ENCODE results near the gene STK32C. TPM values are rescaled to one million over a fixed set of nuclear protein-coding genes. Genes with fewer than 3 reads are reported as not detected.

STK32C gene
- total RNA-seq, 1 donor from 2014 or later = 13.6 TPM

GRCh38 chr10:132175907-132176581 lies 131.7 kb downstream of the STK32C start:
- no peaks in the 10 kb centered on the region for H3K79me2 ChIP-seq (ENCODE audit: insufficient read depth, low read length)
- peaks cover 4% of the 10 kb centered on the region for H3K9me3 Mint-ChIP-seq (ENCODE audit: unreplicated experiment)
- DNase-seq (ENCODE audit: low read depth) (no peak), FAIRE-seq (no peak)
- H4K20me1 ChIP-seq (ENCODE audit: insufficient read depth, low read length) = no peaks in the 10 kb centered on the region
- peaks cover 3% of the 10 kb centered on the region for H3K4me1 Mint-ChIP-seq (ENCODE audit: low read depth, unreplicated experiment)
- TF ChIP-seq CTCF (IDR thresholded peaks at IDR 0.05; ENCODE audit: insufficient read depth, low read depth, low read length) = no peak
- peak; percentile 41 for TF ChIP-seq EZH2 (IDR thresholded peaks at IDR 0.05; ENCODE audit: insufficient read depth, low read length)
- H3K4me1 ChIP-seq (ENCODE audit: insufficient read depth, low read length) = no peaks in the 10 kb centered on the region
- H3K4me3 Mint-ChIP-seq (ENCODE audit: unreplicated experiment) = no peak overlapping the region
- H3K36me3 ChIP-seq (ENCODE audit: insufficient read depth, low read length) = no peaks in the 10 kb centered on the region
- no peak overlapping the region for H3K4me2 ChIP-seq (ENCODE audit: low read length)
- peaks cover 37% of the 10 kb centered on the region for H3K27me3 ChIP-seq (ENCODE audit: insufficient read depth, low read length)
- no peak overlapping the region for H3K27ac Mint-ChIP-seq (ENCODE audit: unreplicated experiment)
- peaks cover 3% of the 10 kb centered on the region for H3K36me3 Mint-ChIP-seq (ENCODE audit: low read depth, unreplicated experiment)
- H3K27me3 Mint-ChIP-seq (ENCODE audit: low read depth, unreplicated experiment) = peaks cover 74% of the 10 kb centered on the region
- no peak overlapping the region for H3K27ac ChIP-seq (ENCODE audit: low read depth, low read length)
- no peaks in the 10 kb centered on the region for H3K9me3 ChIP-seq (ENCODE audit: insufficient read depth, low read depth, low read length)
- H3K4me3 ChIP-seq (ENCODE audit: insufficient read depth, low read depth, low read length) = no peak overlapping the region
- no peak overlapping the region for H2AFZ ChIP-seq (ENCODE audit: low read depth, low read length)
- H3K9ac ChIP-seq (ENCODE audit: low read length) = no peak overlapping the region

GRCh38 chr10:132175408-132175807 lies 132.3 kb downstream of the STK32C start:
- Histone ChIP-seq H3K27me3 (ENCODE audit: insufficient read depth, low read length) (peaks cover 37% of the 10 kb centered on the region), H3K27ac (ENCODE audit: low read depth, low read length) (no peak overlapping the region), H3K9ac (ENCODE audit: low read length) (no peak overlapping the region), H4K20me1 (ENCODE audit: insufficient read depth, low read length) (no peaks in the 10 kb centered on the region), H3K9me3 (ENCODE audit: insufficient read depth, low read depth, low read length) (no peaks in the 10 kb centered on the region), H3K4me2 (ENCODE audit: low read length) (no peak overlapping the region), H3K79me2 (ENCODE audit: insufficient read depth, low read length) (no peaks in the 10 kb centered on the region), H3K4me3 (ENCODE audit: insufficient read depth, low read depth, low read length) (no peak overlapping the region), H3K4me1 (ENCODE audit: insufficient read depth, low read length) (no peaks in the 10 kb centered on the region), H3K36me3 (ENCODE audit: insufficient read depth, low read length) (no peaks in the 10 kb centered on the region), H2AFZ (ENCODE audit: low read depth, low read length) (no peak overlapping the region)
- H3K4me3 Mint-ChIP-seq (ENCODE audit: unreplicated experiment) = no peak overlapping the region
- H3K27me3 Mint-ChIP-seq (ENCODE audit: low read depth, unreplicated experiment) = peaks cover 77% of the 10 kb centered on the region
- peaks cover 4% of the 10 kb centered on the region for H3K9me3 Mint-ChIP-seq (ENCODE audit: unreplicated experiment)
- FAIRE-seq = no peak
- peaks cover 3% of the 10 kb centered on the region for H3K36me3 Mint-ChIP-seq (ENCODE audit: low read depth, unreplicated experiment)
- H3K27ac Mint-ChIP-seq (ENCODE audit: unreplicated experiment) = no peak overlapping the region
- no peak for DNase-seq (ENCODE audit: low read depth)
- H3K4me1 Mint-ChIP-seq (ENCODE audit: low read depth, unreplicated experiment) = peaks cover 3% of the 10 kb centered on the region
- TF ChIP-seq CTCF (IDR thresholded peaks at IDR 0.05; ENCODE audit: insufficient read depth, low read depth, low read length) (no peak), EZH2 (IDR thresholded peaks at IDR 0.05; ENCODE audit: insufficient read depth, low read length) (no peak)

- DNase-seq (ENCODE audit: low read depth) = no peak
- Histone ChIP-seq H3K4me1 (ENCODE audit: insufficient read depth, low read length) (no peaks in the 10 kb centered on the region), H3K9ac (ENCODE audit: low read length) (no peak overlapping the region), H3K4me3 (ENCODE audit: insufficient read depth, low read depth, low read length) (no peak overlapping the region), H4K20me1 (ENCODE audit: insufficient read depth, low read length) (no peaks in the 10 kb centered on the region), H3K36me3 (ENCODE audit: insufficient read depth, low read length) (no peaks in the 10 kb centered on the region), H3K27ac (ENCODE audit: low read depth, low read length) (no peak overlapping the region), H3K4me2 (ENCODE audit: low read length) (no peak overlapping the region), H3K9me3 (ENCODE audit: insufficient read depth, low read depth, low read length) (no peaks in the 10 kb centered on the region), H2AFZ (ENCODE audit: low read depth, low read length) (no peak overlapping the region), H3K79me2 (ENCODE audit: insufficient read depth, low read length) (no peaks in the 10 kb centered on the region), H3K27me3 (ENCODE audit: insufficient read depth, low read length) (peaks cover 37% of the 10 kb centered on the region)
- TF ChIP-seq CTCF (IDR thresholded peaks at IDR 0.05; ENCODE audit: insufficient read depth, low read depth, low read length) (no peak), EZH2 (IDR thresholded peaks at IDR 0.05; ENCODE audit: insufficient read depth, low read length) (no peak)
- H3K27me3 Mint-ChIP-seq (ENCODE audit: low read depth, unreplicated experiment) = peaks cover 78% of the 10 kb centered on the region
- no peak overlapping the region for H3K4me3 Mint-ChIP-seq (ENCODE audit: unreplicated experiment)
- no peaks in the 10 kb centered on the region for H3K4me1 Mint-ChIP-seq (ENCODE audit: low read depth, unreplicated experiment)
- H3K27ac Mint-ChIP-seq (ENCODE audit: unreplicated experiment) = no peak overlapping the region
- peaks cover 4% of the 10 kb centered on the region for H3K9me3 Mint-ChIP-seq (ENCODE audit: unreplicated experiment)
- FAIRE-seq = no peak
- peaks cover 3% of the 10 kb centered on the region for H3K36me3 Mint-ChIP-seq (ENCODE audit: low read depth, unreplicated experiment)
These were observed 133.5 kb downstream of the STK32C start for GRCh38 chr10:132174237-132174636.
